ENCODE measurements around the gene PCOLCE2. TPM values are rescaled to one million over a fixed set of nuclear protein-coding genes. Genes with fewer than 3 reads are reported as not detected.

Gene PCOLCE2
- total and polyA plus RNA-seq, 8 donors: 0.23 to 2.5 (median 0.66) TPM

GRCh38 chr3:142931222-142931621 is 42.3 kb upstream of the PCOLCE2 start:
- no peaks in the 10 kb centered on the region for H3K9me3 ChIP-seq
- no peak overlapping the region for H3K4me3 ChIP-seq
- no peaks in the 10 kb centered on the region for H3K36me3 ChIP-seq
- TF ChIP-seq CTCF (IDR thresholded peaks at IDR 0.05): no peak
- ATAC-seq: no peak
- H3K4me1 ChIP-seq: no peaks in the 10 kb centered on the region
- intact Hi-C loops (cut with DNase I): no loop called here
- 63 to 70% methylated on average over 6 of the region's 6 CpGs for WGBS, 2 donors
- FAIRE-seq: no peak
- H3K27ac ChIP-seq: no peak overlapping the region
- no peaks in the 10 kb centered on the region for H3K27me3 ChIP-seq
- DNase-seq: no peak

GRCh38 chr3:142930463-142930862 is 41.6 kb upstream of the PCOLCE2 start:
- H3K27ac ChIP-seq: no peak overlapping the region
- H3K27me3 ChIP-seq: no peaks in the 10 kb centered on the region
- H3K4me3 ChIP-seq: no peak overlapping the region
- no peaks in the 10 kb centered on the region for H3K4me1 ChIP-seq
- FAIRE-seq (no peak), ATAC-seq (no peak), DNase-seq (no peak)
- no peak for TF ChIP-seq CTCF (IDR thresholded peaks at IDR 0.05)
- intact Hi-C loops (cut with DNase I): no loop called here
- H3K36me3 ChIP-seq: no peaks in the 10 kb centered on the region
- no peaks in the 10 kb centered on the region for H3K9me3 ChIP-seq
- WGBS, 2 donors: 44 to 46% methylated on average over 3 of the region's 3 CpGs

GRCh38 chr3:142929890-142930289 is 41.0 kb upstream of the PCOLCE2 start:
- H3K9me3 ChIP-seq: no peaks in the 10 kb centered on the region
- no peak for TF ChIP-seq CTCF (IDR thresholded peaks at IDR 0.05)
- H3K27ac ChIP-seq: no peak overlapping the region
- no peaks in the 10 kb centered on the region for H3K27me3 ChIP-seq
- H3K36me3 ChIP-seq: no peaks in the 10 kb centered on the region
- H3K4me1 ChIP-seq: no peaks in the 10 kb centered on the region
- ATAC-seq: no peak
- 91 to 93% methylated on average over 3 of the region's 3 CpGs for WGBS, 2 donors
- no peak for DNase-seq
- intact Hi-C loops (cut with DNase I): no loop called here
- no peak overlapping the region for H3K4me3 ChIP-seq
- no peak for FAIRE-seq

- peak; percentile 55 to 88 (median 77) for ATAC-seq
- peak in 4 of 6 donors; percentile 19 to 40 (median 24) for DNase-seq
Observed at GRCh38 chr3:142929109-142929508, 40.2 kb upstream of the PCOLCE2 start.

More at GRCh38 chr3:142929109-142929508, 40.2 kb upstream of the PCOLCE2 start:
- FAIRE-seq: no peak
- 14% methylated on average over 3 of the region's 3 CpGs for WGBS, 2 donors
- intact Hi-C loops (cut with DNase I): no loop called here
- TF ChIP-seq CTCF (IDR thresholded peaks at IDR 0.05): peak in 2 of 4 donors; percentile 14 to 26
- Histone ChIP-seq H3K4me3 (no peak overlapping the region), H3K4me1 (no peaks in the 10 kb centered on the region), H3K27ac (no peak overlapping the region), H3K36me3 (no peaks in the 10 kb centered on the region), H3K9me3 (no peaks in the 10 kb centered on the region), H3K27me3 (no peaks in the 10 kb centered on the region)
